HG03103 (cell line): ENCODE measurements around the gene PDLIM7.

ENCODE experiments used
- ATAC-seq: cut with Tn5 transposase; IDR thresholded peaks from one replicate; pipeline ENCODE4 v1.9.1; 2021; ENCODE audit warnings: low read depth; ENCODE audit not compliant: unreplicated experiment

PDLIM7 gene

DNA sequence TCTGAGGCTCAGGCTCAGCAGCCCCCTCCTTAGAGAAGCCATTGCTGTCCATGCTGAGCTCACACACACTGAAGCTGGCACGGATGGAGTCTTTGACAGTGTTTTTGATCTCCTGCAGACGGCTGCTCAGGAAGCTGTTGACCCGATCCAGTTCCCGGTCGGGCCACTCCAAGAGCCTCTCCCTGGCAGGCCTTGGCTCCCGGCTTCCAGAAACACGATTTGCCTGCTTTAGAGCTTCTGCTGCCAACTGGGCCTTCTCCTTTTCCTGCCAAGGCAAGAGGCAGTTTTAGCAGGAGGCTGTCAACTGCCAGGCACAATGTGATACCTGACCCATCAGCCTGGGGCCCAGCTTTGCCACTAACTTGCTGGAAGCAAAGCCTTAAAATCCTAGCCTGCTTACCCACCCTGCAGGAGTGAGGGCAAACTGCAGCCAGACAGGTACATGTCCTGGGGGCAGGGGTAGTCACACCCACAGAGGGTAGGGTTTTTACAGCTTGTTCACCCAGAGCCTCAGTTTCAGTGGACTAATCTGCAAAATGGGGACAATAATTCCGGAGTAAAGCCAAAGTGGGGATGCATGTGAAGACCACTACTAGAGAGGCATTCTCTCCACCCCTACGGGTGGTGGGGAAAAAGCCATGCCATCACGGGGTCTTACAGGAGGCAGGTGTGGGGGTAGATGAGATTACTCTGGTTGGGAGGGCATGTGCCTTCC is 27.7 kb upstream of the PDLIM7 start:
- no peak for ATAC-seq

DNA sequence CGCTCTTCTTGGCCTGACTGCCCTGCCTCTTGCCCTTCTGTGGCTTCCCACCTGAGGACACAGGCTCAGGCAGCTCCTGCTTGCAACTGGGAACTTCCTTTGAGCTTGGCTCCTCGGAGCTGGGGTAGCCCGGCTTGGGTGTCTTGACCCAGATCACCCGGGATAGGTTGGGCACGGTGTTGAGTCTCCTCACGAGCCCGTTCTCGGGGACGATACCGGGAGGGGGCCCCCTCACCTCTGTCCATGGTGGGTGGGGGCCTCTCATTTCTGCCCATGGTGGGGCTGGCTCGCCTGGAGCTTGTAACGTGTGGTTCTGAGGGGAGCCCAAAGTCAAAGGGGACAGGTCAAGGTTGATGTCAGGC is 27.1 kb upstream of the PDLIM7 start:
- ATAC-seq, result no peak

DNA sequence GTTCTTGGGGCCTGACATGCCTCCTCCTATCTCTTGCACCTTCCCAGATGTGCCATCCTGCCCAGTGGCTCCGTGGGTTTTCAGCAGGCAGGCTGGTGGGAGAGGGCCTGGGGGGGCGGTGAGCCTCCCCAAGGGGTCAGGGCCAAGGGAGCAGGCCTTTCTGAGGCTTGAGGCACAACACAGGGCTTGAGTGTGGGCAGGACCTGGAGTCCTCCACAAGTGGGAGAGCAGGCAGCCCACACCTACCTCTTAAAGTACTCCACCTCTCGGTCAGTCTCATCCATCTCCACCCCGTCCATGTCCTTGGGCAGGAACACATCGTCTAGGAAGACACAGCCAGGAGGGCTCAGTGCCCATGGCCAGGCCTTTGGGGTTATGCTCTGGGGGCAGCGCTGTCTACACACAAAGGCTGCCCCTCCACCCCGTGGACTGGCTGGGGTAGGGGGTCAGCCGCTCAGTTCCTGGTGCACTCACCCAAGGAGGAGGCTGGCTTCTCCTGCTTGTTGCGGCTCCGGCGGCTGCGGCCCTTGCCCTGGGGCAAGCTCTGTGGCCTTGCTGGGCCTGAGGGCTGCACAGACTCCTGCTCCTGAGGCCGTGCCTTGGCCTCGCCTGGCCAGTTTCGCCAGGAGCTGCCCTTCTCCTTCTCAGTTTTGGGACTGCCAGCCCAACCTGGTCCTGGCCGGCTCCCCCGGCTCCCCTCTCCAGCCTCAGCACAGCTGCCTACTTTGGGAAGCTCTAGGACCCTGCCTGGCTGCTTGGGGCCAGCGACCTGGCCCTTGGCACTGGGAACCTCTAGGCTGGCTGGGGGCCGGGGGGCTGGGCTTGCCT is 26.5 kb upstream of the PDLIM7 start:
- ATAC-seq, result no peak

DNA sequence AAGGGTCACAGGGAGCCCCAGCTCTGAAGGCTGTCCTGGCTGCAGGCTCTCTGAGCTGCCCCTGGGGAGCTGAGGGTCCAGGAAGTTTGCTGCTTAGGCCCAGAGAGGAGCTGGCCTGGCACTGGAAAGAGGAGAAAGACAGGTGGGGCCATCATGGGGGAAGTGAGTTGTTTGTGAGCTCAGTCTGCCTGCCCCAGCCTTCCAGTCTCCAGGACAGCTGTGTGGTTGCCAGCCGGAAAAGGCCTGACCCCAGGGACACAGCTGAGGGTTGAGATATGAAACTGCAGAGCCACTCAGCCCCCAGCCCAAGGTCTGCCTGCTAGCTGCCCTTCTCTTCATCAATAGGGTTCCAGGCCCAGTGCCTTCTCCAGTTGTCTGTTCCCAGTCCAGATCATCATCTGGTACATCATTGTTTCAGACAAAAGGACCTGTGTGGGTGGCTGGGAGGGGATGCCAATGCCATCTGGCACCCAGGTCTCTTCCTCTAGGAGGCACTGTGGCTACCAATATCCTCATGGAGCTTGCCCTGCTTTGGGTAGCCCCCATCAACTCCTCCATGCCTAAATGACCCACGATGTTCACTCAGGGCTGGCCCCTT is 23.6 kb upstream of the PDLIM7 start:
- no peak for ATAC-seq

DNA sequence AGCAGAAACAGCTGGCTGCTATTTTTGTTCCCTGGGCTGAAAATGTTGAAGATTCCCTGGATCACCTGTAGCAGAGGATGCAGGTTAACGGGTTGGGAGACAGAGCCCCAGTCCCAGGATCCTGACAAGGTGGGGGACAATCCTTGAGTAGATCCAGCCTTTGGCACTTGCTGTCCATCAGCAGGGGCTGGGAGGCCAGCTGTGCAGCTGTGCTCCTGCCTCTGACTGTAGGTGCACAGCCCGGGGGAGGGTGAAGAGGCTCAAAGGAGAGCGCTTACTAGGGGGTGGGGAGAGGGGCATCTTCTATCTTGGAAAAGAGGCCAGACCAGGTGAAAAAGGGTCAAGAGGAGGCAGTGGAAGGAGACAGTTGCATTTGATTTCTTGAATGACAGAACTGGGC is 22.9 kb upstream of the PDLIM7 start:
- no peak for ATAC-seq

DNA sequence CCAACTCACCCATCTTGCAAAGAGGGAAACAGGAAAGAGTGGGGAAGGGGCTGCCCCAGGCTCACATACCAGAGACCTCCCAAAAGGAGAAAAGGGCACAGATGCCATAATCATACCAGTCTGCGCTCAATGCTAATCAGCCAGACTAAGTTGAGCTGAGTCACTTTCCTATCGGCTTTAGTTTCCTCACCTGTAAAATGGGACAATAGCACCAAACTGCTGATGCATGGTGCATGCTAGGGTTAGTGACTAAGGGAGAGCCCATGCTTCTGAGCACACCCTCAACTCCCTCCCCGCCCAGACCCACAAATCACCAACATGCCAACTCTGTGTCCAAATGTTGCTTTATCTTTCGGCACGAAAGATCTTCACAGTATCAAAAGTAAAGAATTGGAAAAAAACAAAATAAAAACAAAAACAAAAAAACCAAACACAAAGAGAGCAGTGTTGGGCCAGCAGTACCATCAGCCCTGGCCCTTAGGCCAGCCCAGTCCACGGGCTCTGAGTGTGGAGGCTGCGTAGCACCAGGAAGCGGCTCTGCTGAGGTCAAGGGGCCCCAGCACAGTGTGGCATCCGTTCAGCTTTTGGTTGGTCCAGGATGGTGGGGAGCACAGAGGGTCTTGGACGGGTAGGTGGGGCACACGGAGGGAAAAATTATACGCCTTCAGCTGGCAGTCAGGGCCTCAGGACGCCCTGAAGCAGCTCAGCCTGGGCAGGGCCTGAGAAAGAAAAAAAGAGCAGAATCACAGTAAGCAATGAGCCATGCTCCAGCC is 22.2 kb upstream of the PDLIM7 start:
- no peak for ATAC-seq

DNA sequence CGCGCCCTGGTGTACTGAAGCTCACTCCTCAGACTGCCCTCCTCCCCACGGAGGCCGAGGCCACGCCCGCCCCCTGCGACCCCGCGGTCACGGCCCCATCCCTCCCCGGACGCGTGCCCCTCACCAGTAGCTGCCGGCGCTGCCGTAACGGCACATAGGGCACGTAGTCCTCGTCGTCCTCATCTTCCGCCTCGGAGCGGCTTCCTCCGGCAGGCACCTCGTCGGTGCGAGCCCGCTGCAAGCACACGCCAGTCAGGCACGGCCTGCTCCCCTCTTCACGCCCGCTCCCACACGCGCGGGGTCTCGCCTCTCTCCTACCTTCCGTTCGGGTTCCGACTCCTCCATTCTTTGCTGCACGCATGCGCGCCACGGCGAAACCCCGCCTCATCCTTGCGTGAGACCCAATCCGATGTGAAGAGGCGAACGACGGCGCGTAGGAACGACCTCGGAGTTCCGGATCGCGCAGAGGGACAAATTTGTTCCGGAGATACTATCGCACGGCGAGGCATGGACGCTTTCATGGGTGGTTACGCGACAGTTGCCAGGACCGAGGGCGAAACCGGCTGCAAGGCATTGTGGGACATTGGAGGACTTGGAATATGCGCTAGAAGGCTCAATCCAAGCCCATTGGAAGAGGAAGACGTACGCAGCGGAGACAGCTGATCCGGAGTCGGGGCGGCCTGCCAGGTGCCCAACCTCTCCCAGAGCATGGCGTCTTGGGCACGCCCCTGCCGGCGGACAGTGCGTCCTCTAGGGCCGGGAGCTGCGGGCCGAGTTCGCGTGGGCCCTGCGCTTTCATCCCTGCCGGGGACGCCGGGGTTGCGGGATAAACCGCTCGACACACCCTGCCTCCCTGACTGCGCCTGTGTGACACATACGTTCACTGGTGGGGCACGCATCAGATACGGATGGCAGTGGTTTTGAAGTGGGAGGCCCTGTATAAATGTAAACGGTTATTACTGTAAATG is 19.5 kb upstream of the PDLIM7 start, which contains the start of gene DDX41:
TSS of gene DDX41 (minus strand) at position 361 of the 968 bp plus-strand sequence. CDS start at position 345, 16 bp downstream.
- peak; percentile 86 for ATAC-seq

DNA sequence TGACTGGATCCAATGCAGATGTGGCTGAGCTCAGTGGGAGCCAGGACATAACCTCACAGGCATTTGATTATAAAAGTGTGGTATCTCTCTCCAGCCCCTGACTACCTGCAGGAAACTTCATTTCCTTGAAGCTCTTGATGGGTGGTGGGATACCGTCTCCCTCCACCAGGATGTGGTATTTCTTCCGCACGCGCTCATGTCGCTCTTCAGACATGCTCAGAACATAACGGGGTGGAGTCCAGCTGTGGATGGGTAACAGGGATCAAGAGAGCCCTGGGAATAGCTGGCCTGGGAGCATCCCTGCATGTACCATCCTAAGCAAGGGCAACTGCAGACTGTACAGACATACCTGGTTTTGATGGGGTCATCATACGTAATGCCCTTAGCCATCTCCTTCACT is 18.2 kb upstream of the PDLIM7 start:
- no peak for ATAC-seq

DNA sequence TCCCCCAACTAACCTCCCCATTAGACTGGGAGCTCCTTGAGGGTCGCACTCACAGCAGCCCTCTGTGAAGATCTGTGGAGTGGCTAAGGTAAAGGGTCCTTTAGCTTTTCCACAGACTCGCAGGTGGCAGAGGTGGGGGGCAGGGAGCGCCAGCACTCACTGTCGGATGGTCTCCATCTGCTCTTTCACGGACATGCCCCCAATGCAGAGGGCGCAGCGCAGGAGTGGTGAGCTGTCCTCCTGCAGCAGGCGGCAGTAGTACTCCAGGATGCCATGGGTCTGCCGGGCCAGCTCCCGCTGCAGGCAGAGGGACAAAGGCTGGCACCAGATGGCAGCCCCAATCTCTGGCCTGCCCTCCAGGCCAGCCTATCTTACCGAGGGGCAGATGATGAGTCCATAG is 17.1 kb upstream of the PDLIM7 start:
- no peak for ATAC-seq

DNA sequence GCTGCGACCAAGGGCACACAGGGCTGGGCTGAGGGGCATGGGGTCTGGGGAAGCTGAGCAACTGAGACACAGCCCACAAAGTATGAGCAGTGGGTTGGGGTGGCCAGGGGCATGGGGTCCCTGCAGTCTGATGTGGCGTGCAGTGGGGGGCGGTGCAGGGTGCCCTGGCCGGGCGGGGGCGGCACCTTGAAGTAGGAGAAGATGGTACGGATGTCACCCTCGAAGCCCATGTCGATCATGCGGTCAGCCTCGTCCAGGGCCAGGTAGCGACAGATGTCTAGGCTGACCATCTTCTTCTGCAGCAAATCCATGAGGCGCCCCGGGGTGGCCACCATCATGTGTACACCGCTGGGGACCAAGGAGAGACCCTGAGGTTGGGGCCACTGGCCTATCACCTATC is 16.1 kb upstream of the PDLIM7 start:
- ATAC-seq, result no peak

DNA sequence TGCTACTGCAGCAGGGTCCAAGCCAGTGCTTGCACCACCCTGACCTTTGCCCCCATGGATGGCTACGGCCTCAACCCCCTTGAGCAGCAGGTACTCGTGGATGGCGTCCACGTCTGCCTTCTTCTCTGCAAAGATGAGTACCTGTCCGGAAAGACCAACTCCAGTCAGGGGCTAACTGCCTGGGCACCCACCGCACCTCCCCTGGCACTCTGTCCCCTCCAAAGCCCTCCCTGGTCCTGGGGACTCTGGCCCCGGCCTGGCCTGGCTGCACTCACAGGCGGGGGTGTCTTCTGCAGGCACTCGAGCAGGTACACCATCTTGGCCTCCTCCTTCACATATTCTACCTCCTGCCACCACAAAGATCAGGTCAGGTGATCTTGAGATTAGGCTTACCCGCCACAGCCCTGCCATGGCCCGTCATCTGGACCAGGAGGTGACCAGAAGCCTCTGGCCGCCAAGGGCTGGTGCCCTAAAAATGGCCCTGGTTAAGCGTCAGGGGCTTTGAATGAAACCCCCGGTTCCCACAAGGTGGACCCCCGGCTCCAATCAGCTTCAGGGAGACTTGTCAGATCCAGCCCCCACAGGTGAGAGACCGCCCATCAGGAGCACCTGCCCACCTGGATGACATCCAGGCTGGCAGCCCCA is 15.5 kb upstream of the PDLIM7 start:
- ATAC-seq, result no peak

DNA sequence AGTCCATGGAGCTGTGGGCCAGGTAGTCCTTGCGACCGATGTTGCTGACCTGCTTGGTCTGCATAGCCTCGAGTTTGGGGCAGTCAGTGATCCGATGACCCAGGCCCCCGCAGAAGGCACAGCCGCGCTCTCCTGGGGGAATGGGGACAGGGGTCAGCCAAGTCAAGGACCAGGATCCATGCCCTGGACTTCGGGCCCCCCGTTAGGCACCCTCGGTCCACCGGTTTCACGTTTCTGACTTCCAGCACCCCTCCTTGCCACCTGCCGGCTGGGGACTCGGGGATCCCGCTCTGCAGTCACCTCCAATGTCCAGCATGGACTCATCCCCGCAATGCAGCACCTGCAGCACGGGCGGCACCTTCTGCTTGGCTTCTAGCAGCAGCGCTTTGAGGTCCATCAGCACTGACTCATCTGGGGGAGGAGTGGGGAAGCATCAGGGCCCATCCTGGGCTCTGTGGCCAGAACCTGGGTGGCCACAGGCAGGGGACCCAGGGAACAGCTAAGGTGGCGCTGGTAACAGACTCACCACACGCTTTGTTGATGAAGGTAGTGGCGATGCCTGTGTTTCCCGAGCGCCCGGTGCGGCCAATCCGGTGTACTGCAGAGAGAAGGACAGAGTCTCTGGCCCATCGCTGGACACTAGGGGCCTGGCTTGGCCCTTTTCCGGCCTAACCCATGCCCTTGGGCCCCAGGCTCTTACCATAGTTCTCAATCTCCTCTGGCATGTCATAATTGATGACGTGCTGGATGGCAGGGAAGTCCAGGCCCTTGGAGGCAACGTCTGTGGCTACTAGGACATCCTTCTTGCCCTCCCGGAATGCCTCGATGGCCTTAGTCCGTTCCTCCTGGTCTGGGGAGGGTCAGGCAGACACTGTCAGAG is 14.6 kb upstream of the PDLIM7 start:
- ATAC-seq, result no peak

DNA sequence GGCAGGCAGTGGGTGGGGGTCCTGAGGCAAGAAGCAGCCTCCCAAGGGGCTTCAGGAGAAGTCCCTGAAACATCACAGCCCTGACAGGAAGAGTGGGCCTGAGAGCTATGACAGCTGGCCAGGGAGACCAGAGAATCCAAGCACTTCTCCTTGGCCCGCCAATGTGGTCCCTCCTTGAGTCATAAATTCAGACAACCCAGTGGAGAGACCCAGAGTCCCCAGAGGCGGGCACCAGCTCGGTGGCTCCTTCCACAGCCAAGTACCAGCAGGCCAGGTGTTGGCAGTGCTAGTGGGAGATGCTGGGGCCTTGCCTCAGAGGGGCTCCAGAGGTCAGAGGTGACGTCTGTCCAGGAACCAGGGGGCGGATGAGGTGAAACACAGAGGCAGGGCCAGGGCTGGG is 13.8 kb upstream of the PDLIM7 start:
- ATAC-seq, result no peak

DNA sequence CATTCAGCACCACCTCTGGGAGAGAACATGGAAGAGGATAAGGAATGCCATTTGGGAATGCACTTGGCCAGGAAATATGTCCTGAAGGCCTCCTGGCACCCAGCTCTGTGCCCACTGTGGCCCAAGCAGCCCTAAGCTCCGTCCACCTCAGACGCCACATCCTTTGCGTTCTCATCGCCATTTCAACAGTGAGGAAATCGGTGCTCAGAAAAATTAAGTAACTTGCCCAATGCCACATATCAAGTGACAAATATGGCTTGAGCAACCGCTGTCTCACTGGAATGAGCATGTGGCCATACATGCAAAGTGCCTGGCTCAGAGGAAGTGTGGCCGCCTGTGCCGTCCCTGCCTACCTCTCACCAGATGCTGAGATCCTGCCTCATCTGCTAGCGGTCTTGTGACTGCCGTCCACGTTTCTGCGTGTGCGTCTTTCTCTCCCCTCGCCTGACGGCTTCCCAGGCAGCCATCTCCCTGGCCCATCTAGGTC is 13.2 kb upstream of the PDLIM7 start:
- ATAC-seq, result peak; percentile 25

DNA sequence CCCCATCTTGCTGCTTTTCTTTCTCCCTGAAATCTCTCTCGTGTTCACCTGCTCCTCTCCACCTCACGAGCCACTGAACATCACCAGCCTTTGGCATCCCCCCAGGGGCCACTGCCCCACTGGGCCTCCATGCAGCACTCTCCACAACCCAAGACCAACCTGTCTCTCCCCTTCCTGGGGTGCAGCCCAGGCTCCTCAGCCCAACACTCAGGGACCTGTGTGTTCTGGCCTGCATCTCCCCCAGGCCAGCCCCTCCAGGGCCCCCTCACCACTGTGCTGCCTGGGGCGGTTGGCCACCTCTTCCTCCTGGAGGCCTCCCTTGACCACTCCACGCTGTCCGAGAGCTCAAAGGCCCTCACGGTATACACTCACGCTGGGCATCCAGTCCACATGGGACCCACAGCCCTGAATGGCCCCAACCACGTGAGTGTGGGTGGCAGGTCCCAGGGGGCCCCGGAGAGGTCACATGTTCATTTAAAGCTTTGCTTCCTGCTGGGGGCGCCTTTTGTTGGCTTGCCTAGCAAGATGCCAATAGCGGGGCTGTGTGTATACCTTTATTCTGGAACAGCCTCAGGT is 12.7 kb upstream of the PDLIM7 start:
- peak; percentile 26 for ATAC-seq

DNA sequence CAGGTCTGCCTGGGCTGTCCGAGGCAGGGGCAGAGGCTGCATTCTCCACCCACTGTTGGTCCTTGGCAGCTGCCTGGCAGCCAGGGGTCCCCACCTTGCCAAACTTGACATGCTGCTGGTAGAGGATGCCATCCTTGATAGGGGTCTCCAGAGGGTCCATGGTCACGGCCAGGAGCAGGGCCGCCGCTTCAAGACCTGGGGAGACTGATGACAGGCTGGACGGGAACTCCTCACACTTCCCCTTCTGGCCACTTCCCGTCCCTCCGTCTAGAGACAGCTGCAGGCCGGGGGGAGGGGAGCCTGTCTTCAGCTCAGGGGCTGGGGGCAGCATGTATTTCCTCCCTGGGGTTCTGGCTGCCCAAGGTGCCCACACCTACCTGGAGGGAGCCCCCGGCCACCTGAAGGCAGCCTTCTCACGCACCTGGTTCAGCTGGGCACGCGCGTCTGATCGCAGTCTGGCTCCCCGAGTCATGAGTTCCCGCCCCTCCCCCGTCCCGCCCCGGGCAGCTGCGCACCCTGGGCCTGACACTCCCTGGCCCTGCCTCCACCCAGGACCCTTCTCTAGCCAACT is 12.1 kb upstream of the PDLIM7 start, which contains the start of gene DOK3:
TSS of gene DOK3 (minus strand) at position 446 of the 571 bp plus-strand sequence. CDS start at position 160, 286 bp downstream.
- ATAC-seq, result peak; percentile 30

DNA sequence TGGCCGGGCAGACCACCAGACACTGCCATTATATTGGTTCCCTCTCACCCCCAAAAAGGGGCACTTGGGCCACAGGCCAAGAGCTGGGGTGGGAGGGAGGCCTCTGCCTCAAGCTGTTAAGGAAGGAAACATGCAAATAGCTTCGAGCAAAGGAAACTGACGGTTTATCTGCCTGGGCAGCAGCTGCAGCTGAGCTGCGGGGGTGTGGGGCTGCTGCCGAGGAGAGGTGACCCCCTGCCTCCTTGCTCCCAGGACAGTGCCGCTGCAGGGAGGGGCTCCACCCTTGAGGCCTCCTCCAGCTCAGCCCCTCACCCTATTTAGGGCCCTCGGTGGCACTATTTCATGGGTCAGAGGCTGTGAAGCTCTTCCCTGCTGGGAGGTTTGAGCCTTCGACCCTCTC is 11.4 kb upstream of the PDLIM7 start:
- no peak for ATAC-seq
